ENCODE measurements around the gene ZNF226. TPM values are rescaled to one million over a fixed set of nuclear protein-coding genes. Genes with fewer than 3 reads are reported as not detected.
"Not testable (repeated sequence)": the region's sequence is repeated elsewhere in the genome, so short reads cannot be mapped to it uniquely, and the experiment has no call there.

ZNF226 gene
- total RNA-seq, 2 donors from 2014 or later = 12.2 to 14.6 TPM

- Mint-ChIP-seq H3K9me3 (peaks cover 21 to 26% of the 10 kb centered on the region in 2 donors), H3K36me3 (peaks cover 32 to 35% of the 10 kb centered on the region in 2 donors), H3K27ac (peak overlapping the region in 1 of 2 donors; percentile 63)
- DNase-seq (ENCODE audit: low spot score in 2 of 2) (no peak), ATAC-seq (no peak)
Measured at GRCh38 chr19:44196772-44197171, 31.9 kb downstream of the ZNF226 start.

GRCh38 chr19:44202470-44202869, 37.6 kb downstream of the ZNF226 start:
- Mint-ChIP-seq H3K27ac (no peak overlapping the region), H3K9me3 (peaks cover 21% of the 10 kb centered on the region in 2 donors), H3K36me3 (peaks cover 24 to 34% of the 10 kb centered on the region in 2 donors)
- DNase-seq (ENCODE audit: low spot score in 2 of 2) = no peak
- no peak for ATAC-seq

- DNase-seq (ENCODE audit: low spot score in 2 of 2) = no peak
- Mint-ChIP-seq H3K36me3 (peaks cover 27 to 37% of the 10 kb centered on the region in 2 donors), H3K27ac (no peak overlapping the region), H3K9me3 (peaks cover 21% of the 10 kb centered on the region in 2 donors)
- ATAC-seq = no peak
Measured at GRCh38 chr19:44202974-44203373, 38.1 kb downstream of the ZNF226 start.

- not testable (repeated sequence) for DNase-seq (ENCODE audit: low spot score in 2 of 2); ATAC-seq; H3K27ac Mint-ChIP-seq
- H3K9me3 Mint-ChIP-seq = peaks cover 20 to 28% of the 10 kb centered on the region in 2 donors
- H3K36me3 Mint-ChIP-seq = peaks cover 27 to 35% of the 10 kb centered on the region in 2 donors
Measured at GRCh38 chr19:44203877-44204276, 39.0 kb downstream of the ZNF226 start.

- Mint-ChIP-seq H3K27ac (no peak overlapping the region), H3K36me3 (peaks cover 29 to 31% of the 10 kb centered on the region in 2 donors), H3K9me3 (peaks cover 16 to 28% of the 10 kb centered on the region in 2 donors)
- DNase-seq (ENCODE audit: low spot score in 2 of 2) (no peak), ATAC-seq (no peak)
Measured at GRCh38 chr19:44204772-44205171, 39.9 kb downstream of the ZNF226 start.

GRCh38 chr19:44207126-44207803, 42.4 kb downstream of the ZNF226 start:
- DNase-seq (ENCODE audit: low spot score in 2 of 2) (peak; percentile 62 to 75), ATAC-seq (peak; percentile 96 to 98)
- peaks cover 28 to 33% of the 10 kb centered on the region in 2 donors for H3K36me3 Mint-ChIP-seq
- H3K27ac Mint-ChIP-seq = peak overlapping the region; percentile 83 to 98
- peaks cover 14 to 25% of the 10 kb centered on the region in 2 donors for H3K9me3 Mint-ChIP-seq

- Mint-ChIP-seq H3K9me3 (peaks cover 6 to 18% of the 10 kb centered on the region in 2 donors), H3K36me3 (peaks cover 41 to 61% of the 10 kb centered on the region in 2 donors), H3K27ac (peak within 1 kb of the TSS; percentile 94 to 95)
- peak; percentile 71 to 79 for DNase-seq (ENCODE audit: low spot score in 2 of 2)
- ATAC-seq = peak; percentile 96
Measured at GRCh38 chr19:44212250-44212865, 47.5 kb downstream of the ZNF226 start, which contains the start of gene ZNF227. TSS of gene ZNF227 (plus strand) at chr19:44212532. CDS start at chr19:44217793, 5,261 bp downstream.

- DNase-seq (ENCODE audit: low spot score in 2 of 2) (no peak), ATAC-seq (peak; percentile 21 to 39)
- Mint-ChIP-seq H3K36me3 (peaks cover 42 to 62% of the 10 kb centered on the region in 2 donors), H3K9me3 (peaks cover 6 to 18% of the 10 kb centered on the region in 2 donors), H3K27ac (peak overlapping the region; percentile 94 to 95)
Measured at GRCh38 chr19:44212866-44213346, 48.0 kb downstream of the ZNF226 start.

GRCh38 chr19:44219926-44220325, 55.0 kb downstream of the ZNF226 start:
- not testable (repeated sequence) for H3K27ac Mint-ChIP-seq; DNase-seq (ENCODE audit: low spot score in 2 of 2); ATAC-seq
- Mint-ChIP-seq H3K9me3 (peaks cover 9 to 22% of the 10 kb centered on the region in 2 donors), H3K36me3 (peaks cover 65 to 67% of the 10 kb centered on the region in 2 donors)

- peaks cover 65 to 68% of the 10 kb centered on the region in 2 donors for H3K36me3 Mint-ChIP-seq
- not testable (repeated sequence) for ATAC-seq; H3K27ac Mint-ChIP-seq; DNase-seq (ENCODE audit: low spot score in 2 of 2)
- peaks cover 9 to 17% of the 10 kb centered on the region in 2 donors for H3K9me3 Mint-ChIP-seq
Measured at GRCh38 chr19:44220761-44221160, 55.9 kb downstream of the ZNF226 start.

GRCh38 chr19:44221291-44221690, 56.4 kb downstream of the ZNF226 start:
- H3K9me3 Mint-ChIP-seq = peaks cover 9 to 14% of the 10 kb centered on the region in 2 donors
- not testable (repeated sequence) for H3K27ac Mint-ChIP-seq; DNase-seq (ENCODE audit: low spot score in 2 of 2); ATAC-seq
- H3K36me3 Mint-ChIP-seq = peaks cover 66 to 68% of the 10 kb centered on the region in 2 donors

Other genes with a start within 250 kb of the ZNF226 start
- gene ZNF45, start 229.8 kb upstream of the ZNF226 start, total RNA-seq = 10 to 100 TPM; 10.5 to 10.8 TPM
- 1 to 10 TPM; 1.1 to 3.4 TPM for gene ZNF221, start 213.9 kb upstream of the ZNF226 start, total RNA-seq
- 1 to 10 TPM; 4.1 TPM for gene ZNF155, start 180.9 kb upstream of the ZNF226 start, total RNA-seq
- gene ZNF230, start 162.1 kb upstream of the ZNF226 start, total RNA-seq = 1 to 10 TPM; 3.6 to 5.1 TPM
- 1 to 10 TPM; 1.8 to 2.0 TPM for gene ZNF222, start 139.7 kb upstream of the ZNF226 start, total RNA-seq
- gene ZNF223, start 113.1 kb upstream of the ZNF226 start, total RNA-seq = 1 to 10 TPM in 1 of 2 donors, under 1 TPM in 1; 0.60 to 1.4 TPM
- 1 to 10 TPM; 2.3 to 2.4 TPM for gene ZNF284, start 92.9 kb upstream of the ZNF226 start, total RNA-seq
- gene ZNF224, start 70.7 kb upstream of the ZNF226 start, total RNA-seq = 10 to 100 TPM; 14.8 to 22.4 TPM
- 1 to 10 TPM in 1 of 2 donors, under 1 TPM in 1; 0.96 to 2.7 TPM for gene ZNF225, start 51.7 kb upstream of the ZNF226 start, total RNA-seq
- gene ZNF234, start 23.5 kb upstream of the ZNF226 start, total RNA-seq = 10 to 100 TPM in 1 of 2 donors, 1 to 10 TPM in 1; 9.3 to 10.8 TPM
- 10 to 100 TPM; 20.2 TPM for gene ZNF227, start 47.4 kb downstream of the ZNF226 start, total RNA-seq
- under 1 TPM in 1 of 2 donors, not detected in 1; 0.52 TPM for gene ZNF233, start 94.8 kb downstream of the ZNF226 start, total RNA-seq
- 1 to 10 TPM; 1.5 to 3.3 TPM for gene ZNF235, start 139.9 kb downstream of the ZNF226 start, total RNA-seq
- gene ZNF112, start 191.6 kb downstream of the ZNF226 start, total RNA-seq = not detected
- 1 to 10 TPM; 2.0 to 2.4 TPM for gene ZNF285, start 236.5 kb downstream of the ZNF226 start, total RNA-seq